OCI-LY7 (cell line): Measurements from ENCODE around the gene GABARAP.

Experiments
- EZH2phosphoT487 ChIP-seq: fragments of 200-600 bp; sonication (generic); IDR thresholded peaks from 2 replicates; pipeline ENCODE4 v1.6.1; 2018; ENCODE audit warnings: low read depth, borderline replicate concordance, mild to moderate bottlenecking, mixed run types, antibody characterized with exemption, low read length, moderate library complexity, mixed read lengths
- TF ChIP-seq, protein P1 (sequence below): fragments of 200-600 bp; sonication (generic); conservative IDR thresholded peaks from 2 replicates; pipeline ENCODE4 v1.5.1; 2014; ENCODE audit warnings: mild to moderate bottlenecking, antibody characterized with exemption, low read length, moderate library complexity, mixed read lengths

DNA sequence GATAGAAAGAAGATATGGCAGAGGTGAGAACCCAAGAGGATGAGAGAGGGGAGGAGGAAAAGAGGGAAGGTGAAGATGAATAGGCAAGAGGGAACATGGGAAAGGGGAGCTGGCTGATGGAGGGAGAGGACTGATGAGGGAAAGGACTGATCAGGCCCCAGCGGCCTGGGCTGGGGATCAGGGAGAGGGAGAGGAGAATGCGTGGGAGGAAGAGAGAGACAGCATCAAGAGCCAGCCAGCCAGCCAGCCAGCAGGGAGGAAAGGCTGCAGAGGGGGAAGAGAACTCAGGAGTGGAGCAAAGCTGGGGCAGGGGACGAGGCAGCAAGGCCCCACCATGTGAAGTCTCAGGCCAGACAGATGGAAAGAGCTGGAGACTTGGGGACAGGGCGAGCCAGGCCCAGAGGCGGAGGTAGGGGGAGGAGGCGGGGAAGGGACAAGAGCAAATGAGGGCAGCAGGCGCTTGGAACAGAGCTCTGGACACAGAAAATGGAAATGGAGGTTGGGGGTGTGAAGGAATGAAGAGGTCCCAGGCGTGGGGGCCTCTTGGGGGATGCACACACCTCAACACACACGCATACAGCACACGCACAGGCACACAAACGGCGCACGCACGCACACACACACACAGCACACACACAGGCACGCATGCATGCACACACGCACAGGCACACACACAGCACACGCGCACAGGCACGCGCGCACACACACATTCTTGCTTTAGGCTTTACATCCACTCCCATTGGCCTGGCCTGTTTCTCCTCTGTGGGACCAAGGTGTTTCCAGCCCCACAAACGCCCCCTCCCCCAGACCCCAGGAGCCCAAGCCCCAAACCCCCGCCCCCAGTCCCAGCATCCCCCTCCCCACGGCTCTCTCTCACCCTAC, 34.9 kb downstream of the GABARAP start:
- TF ChIP-seq, protein P1, sequence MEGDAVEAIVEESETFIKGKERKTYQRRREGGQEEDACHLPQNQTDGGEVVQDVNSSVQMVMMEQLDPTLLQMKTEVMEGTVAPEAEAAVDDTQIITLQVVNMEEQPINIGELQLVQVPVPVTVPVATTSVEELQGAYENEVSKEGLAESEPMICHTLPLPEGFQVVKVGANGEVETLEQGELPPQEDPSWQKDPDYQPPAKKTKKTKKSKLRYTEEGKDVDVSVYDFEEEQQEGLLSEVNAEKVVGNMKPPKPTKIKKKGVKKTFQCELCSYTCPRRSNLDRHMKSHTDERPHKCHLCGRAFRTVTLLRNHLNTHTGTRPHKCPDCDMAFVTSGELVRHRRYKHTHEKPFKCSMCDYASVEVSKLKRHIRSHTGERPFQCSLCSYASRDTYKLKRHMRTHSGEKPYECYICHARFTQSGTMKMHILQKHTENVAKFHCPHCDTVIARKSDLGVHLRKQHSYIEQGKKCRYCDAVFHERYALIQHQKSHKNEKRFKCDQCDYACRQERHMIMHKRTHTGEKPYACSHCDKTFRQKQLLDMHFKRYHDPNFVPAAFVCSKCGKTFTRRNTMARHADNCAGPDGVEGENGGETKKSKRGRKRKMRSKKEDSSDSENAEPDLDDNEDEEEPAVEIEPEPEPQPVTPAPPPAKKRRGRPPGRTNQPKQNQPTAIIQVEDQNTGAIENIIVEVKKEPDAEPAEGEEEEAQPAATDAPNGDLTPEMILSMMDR: no peak
- no peak for TF ChIP-seq EZH2phosphoT487
